Measurements from ENCODE around the gene CRYBG2.

- no peak for TF ChIP-seq CTCF (CRISPR knock-in tag; IDR thresholded peaks at IDR 0.05)
- no peak for TF ChIP-seq USF2 (IDR thresholded peaks at IDR 0.05; ENCODE audit: low read depth, low read length)
- TF ChIP-seq USF2 (CRISPR knock-in tag; IDR thresholded peaks at IDR 0.05; ENCODE audit: borderline replicate concordance), result no peak
- TF ChIP-seq MEIS2 (CRISPR knock-in tag; IDR thresholded peaks at IDR 0.05), result no peak
- no peak for TF ChIP-seq ZZZ3 (CRISPR knock-in tag; IDR thresholded peaks at IDR 0.05; ENCODE audit: borderline replicate concordance)
- TF ChIP-seq HOXA5 (CRISPR knock-in tag; IDR thresholded peaks at IDR 0.05), result no peak
- no peak for TF ChIP-seq SP2 (CRISPR knock-in tag; IDR thresholded peaks at IDR 0.05)
- TF ChIP-seq ZNF33A (CRISPR knock-in tag; IDR thresholded peaks at IDR 0.05; ENCODE audit: borderline replicate concordance), result no peak
These were observed 35.8 kb upstream of the CRYBG2 start for GRCh38 chr1:26389604-26390247.
